HG02798 (cell line): ENCODE measurements around the gene SLC2A3.
A peak's percentile ranks its signal among the peaks of the same experiment; 100 is the strongest.
"Not testable (repeated sequence)": the region's sequence is repeated elsewhere in the genome, so short reads cannot be mapped to it uniquely, and the experiment has no call there.

Source experiments
- ATAC-seq: cut with Tn5 transposase; IDR thresholded peaks from one replicate; pipeline ENCODE4 v1.9.1; 2021; ENCODE audit warnings: mild to moderate bottlenecking; ENCODE audit not compliant: unreplicated experiment, poor library complexity

Gene SLC2A3

DNA sequence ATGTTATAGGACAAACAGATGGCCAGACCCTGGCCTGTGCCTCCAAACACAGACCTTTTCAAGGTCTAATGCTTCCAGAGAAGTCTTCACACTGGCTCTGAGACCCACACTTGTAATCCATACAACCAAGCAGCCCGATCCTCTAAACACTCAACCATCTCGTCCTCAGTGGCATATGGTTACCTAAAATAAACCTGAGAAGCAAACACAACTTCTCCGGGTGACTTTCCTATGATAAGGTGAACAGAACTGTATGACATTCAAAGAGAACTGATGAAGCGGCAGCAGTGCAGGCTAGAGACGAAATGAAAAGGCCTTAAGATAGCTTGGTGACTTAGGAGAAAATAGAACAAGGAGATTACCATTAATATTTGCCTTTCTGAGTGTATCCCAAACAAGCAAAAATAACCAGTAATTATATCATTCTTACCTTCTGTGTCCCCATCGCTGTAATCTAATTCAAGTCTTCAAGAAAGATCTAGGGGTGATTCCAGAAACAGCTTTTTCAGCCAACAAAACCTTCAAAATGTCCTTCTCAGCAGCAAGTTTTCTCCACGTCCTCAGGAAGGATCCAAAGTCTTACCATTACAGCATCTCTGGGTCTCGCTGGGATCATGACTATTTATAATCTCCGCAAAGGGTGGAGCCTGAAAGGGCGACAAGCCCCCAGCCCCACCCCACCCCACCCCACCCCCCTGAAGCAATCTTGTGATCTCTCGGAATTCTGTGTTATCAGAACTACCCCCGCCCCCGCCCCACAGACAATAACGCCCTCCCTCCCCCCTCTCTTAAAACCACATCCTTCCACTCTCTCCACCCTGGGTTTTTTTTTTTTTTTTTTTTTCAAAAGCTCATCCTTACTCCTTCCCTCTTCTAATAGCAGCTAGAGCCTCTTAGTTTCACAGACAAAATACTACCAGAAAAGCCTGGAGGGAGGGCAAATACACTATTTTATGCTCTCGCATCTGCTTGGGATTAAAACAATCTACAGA lies at the start of gene SLC2A3:
Gene SLC2A3, minus strand, starts transcription at position 598 of the 992 bp plus-strand sequence. Its CDS starts 153 bp downstream, at position 445.
- peak; percentile 38 for ATAC-seq

GRCh38 chr12:7984900-7985299 lies 48.9 kb upstream of the SLC2A3 start:
- no peak for ATAC-seq

DNA sequence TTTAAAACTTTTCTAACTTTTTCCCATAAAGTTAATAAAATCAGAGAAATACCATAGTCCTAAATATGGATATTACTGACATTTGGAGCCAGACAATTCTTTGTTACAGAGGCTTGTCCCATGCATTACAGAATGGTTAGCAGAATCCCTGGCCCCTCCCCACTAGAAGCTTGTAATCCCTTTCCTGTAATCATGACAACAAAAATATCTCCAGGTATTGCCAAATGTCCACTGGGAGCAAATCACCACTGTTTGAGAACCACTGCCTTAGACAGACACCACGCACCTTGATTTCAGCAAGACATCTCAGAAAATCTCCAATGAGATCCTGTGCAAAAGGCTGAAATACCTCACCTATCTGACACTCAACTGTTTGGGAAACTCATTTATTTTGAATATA lies 47.5 kb upstream of the SLC2A3 start:
- not testable (repeated sequence) for ATAC-seq

GRCh38 chr12:7983019-7983418 lies 47.0 kb upstream of the SLC2A3 start:
- not testable (repeated sequence) for ATAC-seq

DNA sequence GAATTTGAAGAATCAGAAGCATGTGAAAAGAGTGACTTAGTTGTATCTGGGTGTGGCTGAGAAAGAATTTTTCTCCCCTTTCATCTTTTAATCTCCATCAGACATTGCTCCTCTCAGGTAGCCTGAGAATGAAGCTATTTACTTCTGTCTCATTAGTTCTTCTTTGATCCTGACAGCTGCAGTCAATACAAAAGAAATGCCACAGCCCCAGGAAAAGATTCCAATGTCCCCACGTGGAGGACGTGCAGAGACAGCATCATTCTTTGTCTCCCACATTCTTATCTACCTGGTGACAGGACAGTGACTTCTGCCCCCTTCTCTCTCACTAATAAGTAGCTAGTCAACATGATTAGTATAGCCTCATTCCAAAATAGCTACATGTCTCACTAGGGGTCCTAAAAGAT lies 46.3 kb upstream of the SLC2A3 start:
- ATAC-seq, result not testable (repeated sequence)

DNA sequence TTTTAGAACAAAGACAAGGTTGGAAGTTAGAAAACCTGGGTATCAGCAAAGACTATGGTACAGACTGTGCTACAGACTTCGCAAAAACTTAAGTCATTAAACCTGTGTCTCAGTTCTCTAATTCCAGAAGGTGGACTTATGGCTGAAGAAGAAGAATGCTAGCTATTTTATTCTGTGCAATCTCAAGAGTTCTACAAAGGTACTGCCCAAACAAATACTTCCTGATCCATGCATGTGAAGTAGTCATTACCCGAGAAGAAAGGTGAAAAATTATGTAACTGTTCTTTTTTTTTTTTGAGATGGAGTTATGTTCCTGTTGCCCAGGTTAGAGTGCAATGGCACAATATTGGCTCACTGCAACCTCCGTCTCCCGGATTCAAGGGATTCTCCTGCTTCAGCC lies 45.5 kb upstream of the SLC2A3 start:
- no peak for ATAC-seq

DNA sequence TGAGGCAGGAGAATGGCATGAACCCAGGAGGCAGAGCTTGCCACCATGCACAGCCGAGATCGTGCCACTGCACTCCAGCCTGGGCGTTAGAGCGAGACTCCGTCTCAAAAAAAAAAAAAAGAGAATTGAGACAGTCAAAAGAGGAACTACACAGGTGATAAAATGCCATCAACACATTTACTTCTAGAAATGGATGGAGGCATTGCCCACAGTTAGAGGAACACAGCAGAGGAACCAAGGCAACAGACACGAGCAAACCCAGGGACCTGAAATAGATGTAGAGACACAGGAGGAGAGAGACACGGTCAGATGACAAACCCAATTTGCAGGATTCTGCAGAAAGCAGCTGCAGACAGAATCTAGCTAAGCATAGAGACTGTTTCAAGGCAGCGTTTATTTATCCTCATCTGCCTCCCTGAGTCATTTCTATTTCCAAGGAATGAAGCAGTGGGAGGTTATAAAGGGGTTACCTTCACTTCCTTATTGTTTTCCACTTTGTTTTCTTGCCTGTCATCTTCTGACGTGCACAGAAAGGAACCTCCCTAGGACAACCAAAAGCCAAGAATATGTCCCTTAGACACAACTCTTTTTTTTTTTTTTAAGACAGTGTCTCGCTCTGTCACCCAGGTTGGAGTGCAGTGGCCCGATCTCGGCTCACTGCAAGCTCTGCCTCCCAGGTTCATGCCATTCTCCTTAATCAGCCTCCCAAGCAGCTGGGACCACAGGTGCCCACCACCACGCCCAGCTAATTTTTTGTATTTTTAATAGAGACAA lies 41.6 kb upstream of the SLC2A3 start:
- peak; percentile 37 for ATAC-seq

DNA sequence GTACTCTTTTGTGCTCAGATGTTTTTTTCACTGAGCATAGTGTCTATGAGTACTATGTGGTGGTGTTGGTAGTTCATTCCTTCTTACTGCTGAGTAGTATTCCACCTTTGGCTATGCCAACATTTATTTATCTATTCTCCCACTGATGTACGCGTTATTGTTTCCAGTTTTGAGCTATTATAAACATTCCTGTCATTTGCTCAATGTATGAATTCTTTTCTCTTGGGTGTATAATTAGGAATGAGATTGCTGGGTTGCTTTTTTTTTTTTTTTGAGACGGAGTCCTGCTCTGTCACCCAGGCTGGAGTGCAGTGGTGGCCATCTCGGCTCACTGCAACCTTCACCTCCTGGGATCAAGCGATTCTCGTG lies 37.5 kb upstream of the SLC2A3 start:
- no peak for ATAC-seq

DNA sequence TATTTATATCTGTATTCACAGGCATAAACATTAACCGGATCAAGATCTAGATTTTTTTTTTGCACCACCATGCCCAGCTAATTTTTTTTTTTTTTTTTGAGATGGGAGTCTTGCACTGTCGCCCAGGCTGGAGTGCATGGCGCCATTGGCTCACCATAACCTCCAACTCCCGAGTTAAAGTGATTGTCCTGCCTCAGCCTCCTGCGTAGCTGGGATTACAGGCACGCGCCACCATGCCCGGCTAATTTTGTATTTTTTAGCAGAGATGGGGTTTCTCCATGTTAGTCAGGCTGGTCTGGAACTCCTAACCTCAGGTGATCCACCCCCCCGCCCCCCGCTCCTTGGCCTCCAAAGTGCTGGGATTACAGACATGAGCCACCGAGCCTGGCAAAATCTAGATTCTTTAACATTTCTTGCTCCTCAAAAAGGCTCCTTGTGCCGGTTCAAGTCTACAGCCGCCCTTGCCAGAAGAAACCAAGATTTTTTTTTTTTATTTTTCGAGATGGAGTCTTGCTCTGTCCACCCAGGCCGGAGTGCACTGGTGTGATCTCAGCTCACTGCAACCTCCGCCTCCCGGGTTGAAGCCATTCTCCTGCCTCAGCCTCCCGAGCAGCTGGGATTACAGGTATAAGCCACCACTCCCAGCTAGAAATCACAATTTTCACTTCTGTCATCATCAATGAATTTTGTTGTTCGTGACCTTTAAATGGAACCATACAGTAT lies 36.9 kb upstream of the SLC2A3 start:
- no peak for ATAC-seq

- ATAC-seq, result not testable (repeated sequence)
Measured at GRCh38 chr12:7972269-7972668, 36.3 kb upstream of the SLC2A3 start.

DNA sequence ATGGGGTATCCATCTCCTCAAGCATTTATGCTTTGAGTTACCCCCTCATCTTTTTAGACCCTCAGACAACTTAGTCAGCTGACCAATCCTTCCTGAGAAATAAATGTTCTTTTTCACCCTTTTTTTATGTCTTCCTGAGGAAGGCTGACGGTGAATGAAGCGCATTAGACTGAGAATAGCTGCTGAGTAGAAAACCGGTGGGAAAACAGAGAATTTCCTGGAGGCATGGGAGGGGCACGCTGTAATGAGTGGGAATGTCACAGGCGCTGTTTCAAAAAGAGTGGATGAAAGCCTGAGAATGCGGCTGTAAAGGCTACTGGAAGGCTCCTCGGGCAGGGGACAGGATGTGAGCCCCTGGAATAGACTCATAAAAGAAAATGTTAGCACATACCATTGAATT lies 35.8 kb upstream of the SLC2A3 start:
- ATAC-seq, result not testable (repeated sequence)

- peak; percentile 99 for ATAC-seq
Measured at GRCh38 chr12:7970475-7971252, 34.7 kb upstream of the SLC2A3 start.

DNA sequence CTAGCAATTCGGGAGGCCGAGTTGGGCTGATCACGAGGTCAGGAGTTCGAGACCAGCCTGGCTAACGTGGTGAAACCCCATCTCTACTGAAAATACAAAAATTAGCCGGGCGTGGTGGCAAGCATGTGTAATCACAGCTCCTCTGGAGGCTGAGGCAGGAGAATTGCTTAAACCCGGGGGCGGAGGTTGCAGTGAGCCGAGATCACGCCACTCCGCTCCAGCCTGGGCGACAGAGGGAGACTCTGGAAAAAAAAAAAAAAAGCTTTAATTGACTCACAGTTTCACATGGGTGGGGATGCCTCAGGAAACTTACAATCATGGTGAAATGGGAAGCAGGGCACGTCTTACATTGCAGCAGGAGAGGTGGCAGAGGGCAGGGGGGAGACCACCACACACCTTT lies 30.6 kb upstream of the SLC2A3 start:
- no peak for ATAC-seq

DNA sequence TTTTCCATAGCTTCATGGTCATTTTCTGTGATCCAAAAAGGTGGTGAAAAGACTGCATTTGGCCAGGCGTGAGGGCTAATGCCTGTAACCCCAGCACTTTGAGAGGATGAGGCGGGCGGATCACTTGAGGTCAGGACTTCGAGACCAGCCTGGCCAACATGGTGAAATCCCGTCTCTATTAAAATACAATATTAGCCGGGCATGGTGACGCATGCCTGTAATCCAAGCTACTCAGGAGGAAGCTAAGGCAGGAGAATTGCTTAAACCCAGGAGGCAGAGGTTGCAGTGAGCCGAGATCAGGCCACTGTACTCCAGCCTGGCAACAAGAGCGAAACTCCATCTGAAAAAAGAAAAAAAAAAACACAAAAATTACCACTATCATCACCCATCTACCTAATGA lies 28.7 kb upstream of the SLC2A3 start:
- ATAC-seq, result not testable (repeated sequence)

GRCh38 chr12:7961395-7962178 lies 25.6 kb upstream of the SLC2A3 start:
- ATAC-seq, result no peak

- peak; percentile 26 for ATAC-seq
Measured at GRCh38 chr12:7959701-7960121, 23.7 kb upstream of the SLC2A3 start.

GRCh38 chr12:7959278-7959677 lies 23.3 kb upstream of the SLC2A3 start:
- ATAC-seq, result no peak

GRCh38 chr12:7954877-7955276 lies 18.9 kb upstream of the SLC2A3 start:
- ATAC-seq, result not testable (repeated sequence)

- not testable (repeated sequence) for ATAC-seq
Measured at GRCh38 chr12:7954418-7954817, 18.4 kb upstream of the SLC2A3 start.
